ENCODE measurements around the gene PDCD6IP. TPM values are rescaled to one million over a fixed set of nuclear protein-coding genes. Genes with fewer than 3 reads are reported as not detected.

The PDCD6IP gene
- total and polyA plus RNA-seq, 2 experiments from 2014 or later, result 45.1 to 185 TPM

DNA sequence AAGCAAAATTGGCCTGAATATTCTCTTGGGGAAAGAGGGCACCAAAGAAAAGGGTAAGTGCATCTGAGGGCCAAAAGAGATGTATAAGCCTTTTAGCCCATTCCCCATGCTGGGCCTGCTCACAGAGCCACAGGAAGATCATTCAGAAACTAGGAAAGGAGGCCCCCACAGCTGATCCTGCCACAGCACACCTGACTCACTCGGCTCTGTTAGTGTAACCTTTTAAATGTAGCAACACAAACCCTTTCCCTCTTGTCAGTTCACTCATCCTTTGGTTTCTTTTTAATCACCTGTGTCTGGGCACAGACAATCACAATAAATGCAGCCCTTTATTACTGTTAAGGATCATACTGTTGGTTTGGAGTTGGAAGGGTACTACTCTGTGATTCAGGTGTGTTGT is 69.9 kb downstream of the PDCD6IP start:
- Mint-ChIP-seq H3K4me3 (no peak overlapping the region), H3K36me3 (ENCODE audit: low read depth) (peaks cover 9% of the 10 kb centered on the region; the same call in 1 of the 3 replicates), H3K27ac (no peak overlapping the region), H3K27me3 (ENCODE audit: insufficient read depth, low read depth, poor library complexity) (no peaks in the 10 kb centered on the region), H3K4me1 (no peaks in the 10 kb centered on the region), H3K9me3 (no peaks in the 10 kb centered on the region)
- Histone ChIP-seq H3K4me3 (no peak overlapping the region), H2AFZ (no peak overlapping the region), H3K27ac (ENCODE audit: low read depth) (no peak overlapping the region), H3K4me1 (ENCODE audit: insufficient read depth) (no peaks in the 10 kb centered on the region), H3K79me2 (replicated peaks; ENCODE audit: insufficient read depth) (no peaks in the 10 kb centered on the region), H3K9me2 (ENCODE audit: insufficient read depth) (no peaks in the 10 kb centered on the region), H3K36me3 (ENCODE audit: insufficient read depth) (peaks cover 11% of the 10 kb centered on the region; the same call in 1 of the 2 replicates), H3K4me2 (no peak overlapping the region), H3K27me3 (ENCODE audit: insufficient read depth) (no peaks in the 10 kb centered on the region), H4K20me1 (replicated peaks; ENCODE audit: insufficient read depth) (no peaks in the 10 kb centered on the region), H3F3A (replicated peaks; ENCODE audit: low read depth) (no peaks in the 10 kb centered on the region)
- ATAC-seq, result peak; percentile 31; the same call in 1 of the 3 replicates
- DNase-seq (ENCODE audit: low spot score), result no peak
- TF ChIP-seq, protein P1, sequence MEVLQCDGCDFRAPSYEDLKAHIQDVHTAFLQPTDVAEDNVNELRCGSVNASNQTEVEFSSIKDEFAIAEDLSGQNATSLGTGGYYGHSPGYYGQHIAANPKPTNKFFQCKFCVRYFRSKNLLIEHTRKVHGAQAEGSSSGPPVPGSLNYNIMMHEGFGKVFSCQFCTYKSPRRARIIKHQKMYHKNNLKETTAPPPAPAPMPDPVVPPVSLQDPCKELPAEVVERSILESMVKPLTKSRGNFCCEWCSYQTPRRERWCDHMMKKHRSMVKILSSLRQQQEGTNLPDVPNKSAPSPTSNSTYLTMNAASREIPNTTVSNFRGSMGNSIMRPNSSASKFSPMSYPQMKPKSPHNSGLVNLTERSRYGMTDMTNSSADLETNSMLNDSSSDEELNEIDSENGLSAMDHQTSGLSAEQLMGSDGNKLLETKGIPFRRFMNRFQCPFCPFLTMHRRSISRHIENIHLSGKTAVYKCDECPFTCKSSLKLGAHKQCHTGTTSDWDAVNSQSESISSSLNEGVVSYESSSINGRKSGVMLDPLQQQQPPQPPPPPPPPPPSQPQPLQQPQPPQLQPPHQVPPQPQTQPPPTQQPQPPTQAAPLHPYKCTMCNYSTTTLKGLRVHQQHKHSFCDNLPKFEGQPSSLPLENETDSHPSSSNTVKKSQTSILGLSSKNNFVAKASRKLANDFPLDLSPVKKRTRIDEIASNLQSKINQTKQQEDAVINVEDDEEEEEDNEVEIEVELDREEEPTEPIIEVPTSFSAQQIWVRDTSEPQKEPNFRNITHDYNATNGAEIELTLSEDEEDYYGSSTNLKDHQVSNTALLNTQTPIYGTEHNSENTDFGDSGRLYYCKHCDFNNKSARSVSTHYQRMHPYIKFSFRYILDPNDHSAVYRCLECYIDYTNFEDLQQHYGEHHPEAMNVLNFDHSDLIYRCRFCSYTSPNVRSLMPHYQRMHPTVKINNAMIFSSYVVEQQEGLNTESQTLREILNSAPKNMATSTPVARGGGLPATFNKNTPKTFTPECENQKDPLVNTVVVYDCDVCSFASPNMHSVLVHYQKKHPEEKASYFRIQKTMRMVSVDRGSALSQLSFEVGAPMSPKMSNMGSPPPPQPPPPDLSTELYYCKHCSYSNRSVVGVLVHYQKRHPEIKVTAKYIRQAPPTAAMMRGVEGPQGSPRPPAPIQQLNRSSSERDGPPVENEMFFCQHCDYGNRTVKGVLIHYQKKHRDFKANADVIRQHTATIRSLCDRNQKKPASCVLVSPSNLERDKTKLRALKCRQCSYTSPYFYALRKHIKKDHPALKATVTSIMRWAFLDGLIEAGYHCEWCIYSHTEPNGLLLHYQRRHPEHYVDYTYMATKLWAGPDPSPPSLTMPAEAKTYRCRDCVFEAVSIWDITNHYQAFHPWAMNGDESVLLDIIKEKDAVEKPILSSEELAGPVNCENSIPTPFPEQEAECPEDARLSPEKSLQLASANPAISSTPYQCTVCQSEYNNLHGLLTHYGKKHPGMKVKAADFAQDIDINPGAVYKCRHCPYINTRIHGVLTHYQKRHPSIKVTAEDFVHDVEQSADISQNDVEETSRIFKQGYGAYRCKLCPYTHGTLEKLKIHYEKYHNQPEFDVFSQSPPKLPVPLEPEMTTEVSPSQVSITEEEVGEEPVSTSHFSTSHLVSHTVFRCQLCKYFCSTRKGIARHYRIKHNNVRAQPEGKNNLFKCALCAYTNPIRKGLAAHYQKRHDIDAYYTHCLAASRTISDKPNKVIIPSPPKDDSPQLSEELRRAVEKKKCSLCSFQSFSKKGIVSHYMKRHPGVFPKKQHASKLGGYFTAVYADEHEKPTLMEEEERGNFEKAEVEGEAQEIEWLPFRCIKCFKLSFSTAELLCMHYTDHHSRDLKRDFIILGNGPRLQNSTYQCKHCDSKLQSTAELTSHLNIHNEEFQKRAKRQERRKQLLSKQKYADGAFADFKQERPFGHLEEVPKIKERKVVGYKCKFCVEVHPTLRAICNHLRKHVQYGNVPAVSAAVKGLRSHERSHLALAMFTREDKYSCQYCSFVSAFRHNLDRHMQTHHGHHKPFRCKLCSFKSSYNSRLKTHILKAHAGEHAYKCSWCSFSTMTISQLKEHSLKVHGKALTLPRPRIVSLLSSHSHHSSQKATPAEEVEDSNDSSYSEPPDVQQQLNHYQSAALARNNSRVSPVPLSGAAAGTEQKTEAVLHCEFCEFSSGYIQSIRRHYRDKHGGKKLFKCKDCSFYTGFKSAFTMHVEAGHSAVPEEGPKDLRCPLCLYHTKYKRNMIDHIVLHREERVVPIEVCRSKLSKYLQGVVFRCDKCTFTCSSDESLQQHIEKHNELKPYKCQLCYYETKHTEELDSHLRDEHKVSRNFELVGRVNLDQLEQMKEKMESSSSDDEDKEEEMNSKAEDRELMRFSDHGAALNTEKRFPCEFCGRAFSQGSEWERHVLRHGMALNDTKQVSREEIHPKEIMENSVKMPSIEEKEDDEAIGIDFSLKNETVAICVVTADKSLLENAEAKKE (CRISPR knock-in tag; IDR thresholded peaks at IDR 0.05), result no peak
- TF ChIP-seq ZNF114 (CRISPR knock-in tag; IDR thresholded peaks at IDR 0.05) (no peak), JUNB (IDR thresholded peaks at IDR 0.05; ENCODE audit: unreplicated experiment) (no peak), STAT1 (IDR thresholded peaks at IDR 0.05; ENCODE audit: unreplicated experiment) (no peak), EZH2 (IDR thresholded peaks at IDR 0.05; ENCODE audit: low read depth, unreplicated experiment) (no peak)
- TF ChIP-seq, protein P2, sequence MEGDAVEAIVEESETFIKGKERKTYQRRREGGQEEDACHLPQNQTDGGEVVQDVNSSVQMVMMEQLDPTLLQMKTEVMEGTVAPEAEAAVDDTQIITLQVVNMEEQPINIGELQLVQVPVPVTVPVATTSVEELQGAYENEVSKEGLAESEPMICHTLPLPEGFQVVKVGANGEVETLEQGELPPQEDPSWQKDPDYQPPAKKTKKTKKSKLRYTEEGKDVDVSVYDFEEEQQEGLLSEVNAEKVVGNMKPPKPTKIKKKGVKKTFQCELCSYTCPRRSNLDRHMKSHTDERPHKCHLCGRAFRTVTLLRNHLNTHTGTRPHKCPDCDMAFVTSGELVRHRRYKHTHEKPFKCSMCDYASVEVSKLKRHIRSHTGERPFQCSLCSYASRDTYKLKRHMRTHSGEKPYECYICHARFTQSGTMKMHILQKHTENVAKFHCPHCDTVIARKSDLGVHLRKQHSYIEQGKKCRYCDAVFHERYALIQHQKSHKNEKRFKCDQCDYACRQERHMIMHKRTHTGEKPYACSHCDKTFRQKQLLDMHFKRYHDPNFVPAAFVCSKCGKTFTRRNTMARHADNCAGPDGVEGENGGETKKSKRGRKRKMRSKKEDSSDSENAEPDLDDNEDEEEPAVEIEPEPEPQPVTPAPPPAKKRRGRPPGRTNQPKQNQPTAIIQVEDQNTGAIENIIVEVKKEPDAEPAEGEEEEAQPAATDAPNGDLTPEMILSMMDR (conservative IDR thresholded peaks at IDR 0.05; ENCODE audit: low read depth in 2 of 2), result no peak
- TF ChIP-seq, protein P3, sequence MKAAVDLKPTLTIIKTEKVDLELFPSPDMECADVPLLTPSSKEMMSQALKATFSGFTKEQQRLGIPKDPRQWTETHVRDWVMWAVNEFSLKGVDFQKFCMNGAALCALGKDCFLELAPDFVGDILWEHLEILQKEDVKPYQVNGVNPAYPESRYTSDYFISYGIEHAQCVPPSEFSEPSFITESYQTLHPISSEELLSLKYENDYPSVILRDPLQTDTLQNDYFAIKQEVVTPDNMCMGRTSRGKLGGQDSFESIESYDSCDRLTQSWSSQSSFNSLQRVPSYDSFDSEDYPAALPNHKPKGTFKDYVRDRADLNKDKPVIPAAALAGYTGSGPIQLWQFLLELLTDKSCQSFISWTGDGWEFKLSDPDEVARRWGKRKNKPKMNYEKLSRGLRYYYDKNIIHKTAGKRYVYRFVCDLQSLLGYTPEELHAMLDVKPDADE (IDR thresholded peaks at IDR 0.05), result no peak
- TF ChIP-seq, protein P4, sequence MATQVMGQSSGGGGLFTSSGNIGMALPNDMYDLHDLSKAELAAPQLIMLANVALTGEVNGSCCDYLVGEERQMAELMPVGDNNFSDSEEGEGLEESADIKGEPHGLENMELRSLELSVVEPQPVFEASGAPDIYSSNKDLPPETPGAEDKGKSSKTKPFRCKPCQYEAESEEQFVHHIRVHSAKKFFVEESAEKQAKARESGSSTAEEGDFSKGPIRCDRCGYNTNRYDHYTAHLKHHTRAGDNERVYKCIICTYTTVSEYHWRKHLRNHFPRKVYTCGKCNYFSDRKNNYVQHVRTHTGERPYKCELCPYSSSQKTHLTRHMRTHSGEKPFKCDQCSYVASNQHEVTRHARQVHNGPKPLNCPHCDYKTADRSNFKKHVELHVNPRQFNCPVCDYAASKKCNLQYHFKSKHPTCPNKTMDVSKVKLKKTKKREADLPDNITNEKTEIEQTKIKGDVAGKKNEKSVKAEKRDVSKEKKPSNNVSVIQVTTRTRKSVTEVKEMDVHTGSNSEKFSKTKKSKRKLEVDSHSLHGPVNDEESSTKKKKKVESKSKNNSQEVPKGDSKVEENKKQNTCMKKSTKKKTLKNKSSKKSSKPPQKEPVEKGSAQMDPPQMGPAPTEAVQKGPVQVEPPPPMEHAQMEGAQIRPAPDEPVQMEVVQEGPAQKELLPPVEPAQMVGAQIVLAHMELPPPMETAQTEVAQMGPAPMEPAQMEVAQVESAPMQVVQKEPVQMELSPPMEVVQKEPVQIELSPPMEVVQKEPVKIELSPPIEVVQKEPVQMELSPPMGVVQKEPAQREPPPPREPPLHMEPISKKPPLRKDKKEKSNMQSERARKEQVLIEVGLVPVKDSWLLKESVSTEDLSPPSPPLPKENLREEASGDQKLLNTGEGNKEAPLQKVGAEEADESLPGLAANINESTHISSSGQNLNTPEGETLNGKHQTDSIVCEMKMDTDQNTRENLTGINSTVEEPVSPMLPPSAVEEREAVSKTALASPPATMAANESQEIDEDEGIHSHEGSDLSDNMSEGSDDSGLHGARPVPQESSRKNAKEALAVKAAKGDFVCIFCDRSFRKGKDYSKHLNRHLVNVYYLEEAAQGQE (IDR thresholded peaks at IDR 0.05; ENCODE audit: unreplicated experiment), result no peak
